ENCODE measurements around the gene OVOL1.

OVOL1 gene

GRCh38 chr11:65809496-65809895 is 22.6 kb downstream of the OVOL1 start:
- Mint-ChIP-seq H3K9me3 (no peaks in the 10 kb centered on the region), H3K4me3 (no peak overlapping the region), H3K4me1 (peaks cover 3% of the 10 kb centered on the region), H3K27ac (no peak overlapping the region), H3K27me3 (peaks cover 9% of the 10 kb centered on the region), H3K36me3 (no peaks in the 10 kb centered on the region)
- no peak for ATAC-seq (ENCODE audit: low read depth)
- DNase-seq (ENCODE audit: low spot score in 2 of 2) = no peak

GRCh38 chr11:65810046-65810868 is 23.4 kb downstream of the OVOL1 start:
- Mint-ChIP-seq H3K4me1 (peaks cover 3% of the 10 kb centered on the region), H3K4me3 (no peak overlapping the region), H3K27ac (no peak overlapping the region), H3K36me3 (no peaks in the 10 kb centered on the region), H3K27me3 (peaks cover 7% of the 10 kb centered on the region), H3K9me3 (no peaks in the 10 kb centered on the region)
- DNase-seq (ENCODE audit: low spot score in 2 of 2) = no peak
- peak; percentile 73 for ATAC-seq (ENCODE audit: low read depth)

- Mint-ChIP-seq H3K4me1 (peaks cover 3% of the 10 kb centered on the region), H3K27me3 (peaks cover 7% of the 10 kb centered on the region), H3K9me3 (no peaks in the 10 kb centered on the region), H3K27ac (no peak overlapping the region), H3K36me3 (no peaks in the 10 kb centered on the region), H3K4me3 (no peak overlapping the region)
- ATAC-seq (ENCODE audit: low read depth) = no peak
- no peak for DNase-seq (ENCODE audit: low spot score in 2 of 2)
Measured at GRCh38 chr11:65811764-65812475, 25.1 kb downstream of the OVOL1 start.

- Mint-ChIP-seq H3K4me1 (peaks cover 3% of the 10 kb centered on the region), H3K4me3 (no peak overlapping the region), H3K36me3 (no peaks in the 10 kb centered on the region), H3K27me3 (peaks cover 3% of the 10 kb centered on the region), H3K9me3 (no peaks in the 10 kb centered on the region), H3K27ac (no peak overlapping the region)
- DNase-seq (ENCODE audit: low spot score in 2 of 2) (no peak), ATAC-seq (ENCODE audit: low read depth) (no peak)
Measured at GRCh38 chr11:65814131-65814985, 27.5 kb downstream of the OVOL1 start.

GRCh38 chr11:65814986-65815565 is 28.2 kb downstream of the OVOL1 start:
- peaks cover 3% of the 10 kb centered on the region for H3K4me1 Mint-ChIP-seq
- H3K36me3 Mint-ChIP-seq = no peaks in the 10 kb centered on the region
- no peak overlapping the region for H3K4me3 Mint-ChIP-seq
- H3K9me3 Mint-ChIP-seq = no peaks in the 10 kb centered on the region
- ATAC-seq (ENCODE audit: low read depth) (no peak), DNase-seq (ENCODE audit: low spot score in 2 of 2) (no peak)
- peaks cover 3% of the 10 kb centered on the region for H3K27me3 Mint-ChIP-seq
- no peak overlapping the region for H3K27ac Mint-ChIP-seq

GRCh38 chr11:65816696-65817095 is 29.8 kb downstream of the OVOL1 start:
- no peak overlapping the region for H3K27ac Mint-ChIP-seq

GRCh38 chr11:65817312-65817834 is 30.5 kb downstream of the OVOL1 start:
- Mint-ChIP-seq H3K4me3 (peak overlapping the region; percentile 81), H3K9me3 (no peaks in the 10 kb centered on the region), H3K27ac (peak overlapping the region; percentile 78), H3K27me3 (peaks cover 1% of the 10 kb centered on the region), H3K36me3 (no peaks in the 10 kb centered on the region), H3K4me1 (peaks cover 3% of the 10 kb centered on the region)
- ATAC-seq (ENCODE audit: low read depth) = no peak
- DNase-seq (ENCODE audit: low spot score in 2 of 2) = no peak

More at GRCh38 chr11:65816696-65817095, 29.8 kb downstream of the OVOL1 start:
- Mint-ChIP-seq H3K4me1 (peaks cover 3% of the 10 kb centered on the region), H3K36me3 (no peaks in the 10 kb centered on the region), H3K27me3 (peaks cover 1% of the 10 kb centered on the region), H3K9me3 (no peaks in the 10 kb centered on the region), H3K4me3 (peak overlapping the region; percentile 11)
- ATAC-seq (ENCODE audit: low read depth) (no peak), DNase-seq (ENCODE audit: low spot score in 2 of 2) (no peak)

GRCh38 chr11:65817835-65818680 is 31.2 kb downstream of the OVOL1 start:
- no peaks in the 10 kb centered on the region for H3K36me3 Mint-ChIP-seq
- H3K9me3 Mint-ChIP-seq = no peaks in the 10 kb centered on the region
- H3K27me3 Mint-ChIP-seq = peaks cover 3% of the 10 kb centered on the region
- H3K4me1 Mint-ChIP-seq = peaks cover 3% of the 10 kb centered on the region
- H3K4me3 Mint-ChIP-seq = peak overlapping the region; percentile 81
- ATAC-seq (ENCODE audit: low read depth) (peak; percentile 85), DNase-seq (ENCODE audit: low spot score in 2 of 2) (peak; percentile 97 to 99)
- H3K27ac Mint-ChIP-seq = peak overlapping the region; percentile 78

GRCh38 chr11:65821107-65821506 is 34.2 kb downstream of the OVOL1 start:
- Mint-ChIP-seq H3K4me3 (no peak overlapping the region), H3K9me3 (no peaks in the 10 kb centered on the region), H3K4me1 (no peaks in the 10 kb centered on the region), H3K27ac (no peak overlapping the region), H3K27me3 (peaks cover 1% of the 10 kb centered on the region), H3K36me3 (no peaks in the 10 kb centered on the region)
- DNase-seq (ENCODE audit: low spot score in 2 of 2) (no peak), ATAC-seq (ENCODE audit: low read depth) (no peak)

GRCh38 chr11:65822776-65823528 is 36.1 kb downstream of the OVOL1 start:
- H3K36me3 Mint-ChIP-seq = no peaks in the 10 kb centered on the region
- no peak overlapping the region for H3K4me3 Mint-ChIP-seq
- no peak overlapping the region for H3K27ac Mint-ChIP-seq
- H3K4me1 Mint-ChIP-seq = no peaks in the 10 kb centered on the region
- H3K27me3 Mint-ChIP-seq = peaks cover 1% of the 10 kb centered on the region
- no peak for ATAC-seq (ENCODE audit: low read depth)
- no peak for DNase-seq (ENCODE audit: low spot score in 2 of 2)
- H3K9me3 Mint-ChIP-seq = no peaks in the 10 kb centered on the region

- ATAC-seq (ENCODE audit: low read depth) = no peak
- peaks cover 1% of the 10 kb centered on the region for H3K27me3 Mint-ChIP-seq
- H3K36me3 Mint-ChIP-seq = no peaks in the 10 kb centered on the region
- no peak overlapping the region for H3K27ac Mint-ChIP-seq
- no peak overlapping the region for H3K4me3 Mint-ChIP-seq
- H3K4me1 Mint-ChIP-seq = peaks cover 6% of the 10 kb centered on the region
- H3K9me3 Mint-ChIP-seq = no peaks in the 10 kb centered on the region
- no peak for DNase-seq (ENCODE audit: low spot score in 2 of 2)
Measured at GRCh38 chr11:65826984-65827735, 40.3 kb downstream of the OVOL1 start.

- ATAC-seq (ENCODE audit: low read depth) (no peak), DNase-seq (ENCODE audit: low spot score in 2 of 2) (no peak)
- no peak overlapping the region for H3K4me3 Mint-ChIP-seq
- H3K36me3 Mint-ChIP-seq = no peaks in the 10 kb centered on the region
- no peaks in the 10 kb centered on the region for H3K9me3 Mint-ChIP-seq
- H3K27ac Mint-ChIP-seq = no peak overlapping the region
- peaks cover 4% of the 10 kb centered on the region for H3K27me3 Mint-ChIP-seq
- H3K4me1 Mint-ChIP-seq = peaks cover 13% of the 10 kb centered on the region
Measured at GRCh38 chr11:65829459-65829858, 42.6 kb downstream of the OVOL1 start.

Measured in memory B cell (primary cell).